Measurements from ENCODE around the gene GMDS. TPM values are rescaled to one million over a fixed set of nuclear protein-coding genes. Genes with fewer than 3 reads are reported as not detected.
"Not testable (repeated sequence)": the region's sequence is repeated elsewhere in the genome, so short reads cannot be mapped to it uniquely, and the experiment has no call there.

The GMDS gene
- total and polyA plus RNA-seq, 7 donors: 2.8 to 6.6 (median 4.7) TPM

- ATAC-seq (no peak), DNase-seq (no peak)
- no peaks in the 10 kb centered on the region for H3K9me3 ChIP-seq
- H3K36me3 ChIP-seq (ENCODE audit: insufficient read depth in 1 of 2, low read depth in 1 of 2): no peaks in the 10 kb centered on the region
- no peak for TF ChIP-seq CTCF (IDR thresholded peaks at IDR 0.05)
- H3K4me1 ChIP-seq: peaks cover 5% of the 10 kb centered on the region
- WGBS, 3 donors: 82 to 85% (median 82%) methylated on average over 11 of the region's 11 CpGs
- H3K27ac ChIP-seq: no peak overlapping the region
- no peaks in the 10 kb centered on the region for H3K27me3 ChIP-seq (ENCODE audit: insufficient read depth in 3 of 3, low read length in 2 of 3)
- intact Hi-C loops (cut with DNase I): no loop called here
- H3K4me3 ChIP-seq: no peak overlapping the region
Observed at GRCh38 chr6:1698527-1698926, 546.9 kb downstream of the GMDS start.

- intact Hi-C loops (cut with DNase I): no loop called here
- Histone ChIP-seq H3K27me3 (ENCODE audit: insufficient read depth in 3 of 3, low read length in 2 of 3) (no peaks in the 10 kb centered on the region), H3K27ac (no peak overlapping the region), H3K9me3 (no peaks in the 10 kb centered on the region), H3K36me3 (ENCODE audit: insufficient read depth in 1 of 2, low read depth in 1 of 2) (no peaks in the 10 kb centered on the region), H3K4me3 (no peak overlapping the region), H3K4me1 (peaks cover 5% of the 10 kb centered on the region)
- TF ChIP-seq CTCF (IDR thresholded peaks at IDR 0.05): no peak
- ATAC-seq (no peak), DNase-seq (no peak)
- 96 to 97% (median 96%) methylated on average over 10 of the region's 10 CpGs for WGBS, 3 donors
Observed at GRCh38 chr6:1697688-1698351, 547.6 kb downstream of the GMDS start.

- no peaks in the 10 kb centered on the region for H3K36me3 ChIP-seq (ENCODE audit: insufficient read depth in 1 of 2, low read depth in 1 of 2)
- ATAC-seq: no peak
- no peaks in the 10 kb centered on the region for H3K27me3 ChIP-seq (ENCODE audit: insufficient read depth in 3 of 3, low read length in 2 of 3)
- intact Hi-C loops (cut with DNase I): no loop called here
- no peak for DNase-seq
- H3K4me3 ChIP-seq: no peak overlapping the region
- TF ChIP-seq CTCF (IDR thresholded peaks at IDR 0.05): no peak
- no peaks in the 10 kb centered on the region for H3K9me3 ChIP-seq
- no peaks in the 10 kb centered on the region for H3K4me1 ChIP-seq
- 83 to 87% (median 86%) methylated on average over 6 of the region's 6 CpGs for WGBS, 3 donors
- no peak overlapping the region for H3K27ac ChIP-seq
Observed at GRCh38 chr6:1696463-1696850, 548.9 kb downstream of the GMDS start.

GRCh38 chr6:1695546-1696462 is 549.6 kb downstream of the GMDS start:
- H3K27me3 ChIP-seq (ENCODE audit: insufficient read depth in 3 of 3, low read length in 2 of 3): no peaks in the 10 kb centered on the region
- ATAC-seq: peak in 3 of 4 donors; percentile 28 to 61 (median 43)
- intact Hi-C loops (cut with DNase I): no loop called here
- H3K4me3 ChIP-seq: no peak overlapping the region
- 73 to 82% (median 78%) methylated on average over 10 of the region's 10 CpGs for WGBS, 3 donors
- peak overlapping the region; percentile 19 for H3K27ac ChIP-seq
- no peak for DNase-seq
- no peaks in the 10 kb centered on the region for H3K9me3 ChIP-seq
- no peaks in the 10 kb centered on the region for H3K36me3 ChIP-seq (ENCODE audit: insufficient read depth in 1 of 2, low read depth in 1 of 2)
- no peaks in the 10 kb centered on the region for H3K4me1 ChIP-seq
- no peak for TF ChIP-seq CTCF (IDR thresholded peaks at IDR 0.05)

- ATAC-seq; H3K9me3 ChIP-seq; intact Hi-C loops (cut with DNase I): not testable (repeated sequence)
Observed at GRCh38 chr6:1691828-1692227, 553.6 kb downstream of the GMDS start.

GRCh38 chr6:1690656-1691055 is 554.7 kb downstream of the GMDS start:
- H3K27me3 ChIP-seq (ENCODE audit: insufficient read depth in 3 of 3, low read length in 2 of 3); H3K27ac ChIP-seq; H3K4me3 ChIP-seq; H3K36me3 ChIP-seq (ENCODE audit: insufficient read depth in 1 of 2, low read depth in 1 of 2); H3K9me3 ChIP-seq; H3K4me1 ChIP-seq; intact Hi-C loops (cut with DNase I); ATAC-seq; DNase-seq: not testable (repeated sequence)
- 92 to 93% (median 93%) methylated on average over 2 of the region's 2 CpGs for WGBS, 3 donors

More at GRCh38 chr6:1691828-1692227, 553.6 kb downstream of the GMDS start:
- 74 to 86% (median 86%) methylated on average over 2 of the region's 2 CpGs for WGBS, 3 donors
- DNase-seq; H3K36me3 ChIP-seq (ENCODE audit: insufficient read depth in 1 of 2, low read depth in 1 of 2); H3K27ac ChIP-seq; H3K27me3 ChIP-seq (ENCODE audit: insufficient read depth in 3 of 3, low read length in 2 of 3); H3K4me1 ChIP-seq; H3K4me3 ChIP-seq: not testable (repeated sequence)

Data from psoas muscle (tissue), 8 donors.